ENCODE results near the gene GOPC.

Gene GOPC

GRCh38 chr6:117595099-117595923 lies 7.0 kb downstream of the GOPC start:
- DNase-seq, result no peak

GRCh38 chr6:117592983-117593759 lies 9.1 kb downstream of the GOPC start:
- no peak for DNase-seq

GRCh38 chr6:117591405-117591804 lies 10.9 kb downstream of the GOPC start:
- no peak for DNase-seq

- DNase-seq, result no peak
These were observed 11.9 kb downstream of the GOPC start for GRCh38 chr6:117590447-117590846.

- no peak for DNase-seq
These were observed 16.7 kb downstream of the GOPC start for GRCh38 chr6:117585647-117586046.

DNA sequence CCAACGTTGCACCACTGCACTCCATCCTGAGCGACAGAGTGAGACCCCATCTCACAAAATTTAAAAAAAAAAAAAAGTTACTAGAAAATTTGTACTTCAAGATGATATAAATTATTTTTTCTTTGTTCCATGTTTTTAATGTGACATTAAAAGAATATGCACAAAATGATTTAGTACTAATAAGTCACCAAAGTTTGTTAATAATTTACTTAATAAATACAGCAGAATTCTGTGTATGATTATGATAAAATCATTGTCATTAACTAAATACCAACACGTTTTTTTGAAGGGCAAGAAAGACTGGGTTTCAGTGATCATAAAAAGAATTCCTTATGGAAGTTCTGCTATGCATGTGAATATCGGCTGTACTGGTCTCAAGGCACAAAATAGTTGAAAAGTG lies 28.1 kb downstream of the GOPC start:
- DNase-seq, result no peak

GRCh38 chr6:117573006-117573680 lies 29.2 kb downstream of the GOPC start:
- no peak for DNase-seq

DNA sequence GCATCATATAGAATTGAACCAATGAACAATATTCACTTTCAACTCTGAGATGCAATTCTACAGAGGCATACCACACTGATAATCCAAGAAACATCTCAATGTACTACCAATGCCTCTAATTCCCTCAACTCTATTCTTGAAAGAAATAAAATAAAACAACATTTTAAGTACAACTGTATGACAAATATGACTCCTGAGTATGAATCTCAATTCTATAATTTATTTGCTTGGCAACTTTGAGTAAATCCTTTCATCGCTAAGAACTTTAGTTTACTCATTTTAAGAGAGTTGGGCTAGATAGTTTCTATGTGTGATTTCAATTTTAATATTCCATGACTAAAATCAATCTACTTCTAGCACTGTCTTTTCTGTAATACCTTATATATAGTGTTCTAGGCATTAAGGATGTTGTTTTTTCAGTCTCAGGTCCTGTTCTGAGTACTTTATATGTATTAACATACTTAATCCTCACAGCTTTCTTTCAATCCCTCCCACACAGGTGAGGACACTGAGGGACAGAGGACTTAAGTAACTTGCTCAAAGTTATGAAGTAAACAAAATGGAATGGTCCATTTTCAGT lies 33.4 kb downstream of the GOPC start:
- no peak for DNase-seq

DNA sequence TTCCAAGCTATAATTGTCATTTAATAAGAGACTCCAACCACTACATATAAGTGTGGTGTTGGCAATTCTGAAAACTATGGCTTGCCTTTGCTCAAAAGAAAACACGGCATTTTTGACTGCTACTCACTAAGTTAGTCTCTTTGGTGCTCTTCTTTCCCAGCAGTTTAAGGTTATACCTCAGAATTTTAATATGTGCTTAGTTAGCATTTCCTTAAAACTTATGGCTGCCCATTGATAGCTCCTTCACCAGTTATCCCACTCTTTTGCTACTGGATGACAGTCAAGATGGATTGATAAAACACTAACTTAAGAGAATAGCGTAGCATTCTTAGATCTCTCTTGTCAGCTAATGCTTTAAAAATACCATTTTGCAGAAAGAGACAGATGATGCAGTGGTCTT lies 34.1 kb downstream of the GOPC start:
- no peak for DNase-seq

- no peak for DNase-seq
These were observed 37.6 kb downstream of the GOPC start for GRCh38 chr6:117564681-117565080.

GRCh38 chr6:117561128-117561527 lies 41.2 kb downstream of the GOPC start:
- no peak for DNase-seq

DNA sequence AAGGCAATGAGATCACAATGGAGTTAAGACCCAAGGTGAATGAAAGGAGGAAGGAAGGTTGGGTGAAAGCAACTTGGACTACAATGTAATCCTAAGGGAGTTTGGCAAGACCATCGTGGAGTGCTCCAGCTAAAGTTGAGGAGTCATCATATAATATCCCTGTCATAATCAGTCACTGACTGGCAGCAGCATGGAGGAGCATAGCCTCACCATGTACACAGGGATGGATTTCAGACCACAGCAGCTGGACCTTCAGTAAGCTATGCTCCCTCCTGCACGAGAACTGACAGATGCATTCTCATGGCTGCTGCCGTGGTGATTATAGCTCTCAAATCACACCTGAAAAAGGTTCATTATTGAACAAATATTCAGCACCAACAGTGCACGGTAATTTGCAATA lies 43.0 kb downstream of the GOPC start:
- no peak for DNase-seq

DNA sequence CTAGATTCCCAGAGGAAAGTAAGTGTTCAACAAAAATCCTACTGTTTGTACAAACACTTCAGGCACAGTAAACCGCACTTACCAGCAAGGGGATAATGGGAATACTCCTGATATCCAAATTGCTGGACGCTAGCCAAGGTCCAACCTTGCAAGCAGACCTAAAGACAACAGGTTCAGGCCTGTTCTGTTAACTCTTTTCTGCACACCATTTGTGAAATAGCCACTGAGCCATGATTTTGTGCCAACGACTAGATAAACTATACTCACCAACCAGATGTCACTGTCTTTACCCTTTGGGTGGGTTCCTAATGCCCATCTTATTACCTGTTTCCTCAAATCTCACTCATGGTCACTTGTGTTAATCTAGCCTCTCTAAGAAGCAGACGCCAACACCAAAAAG lies 43.5 kb downstream of the GOPC start:
- no peak for DNase-seq

- no peak for DNase-seq
These were observed 44.4 kb downstream of the GOPC start for GRCh38 chr6:117557951-117558350.

DNA sequence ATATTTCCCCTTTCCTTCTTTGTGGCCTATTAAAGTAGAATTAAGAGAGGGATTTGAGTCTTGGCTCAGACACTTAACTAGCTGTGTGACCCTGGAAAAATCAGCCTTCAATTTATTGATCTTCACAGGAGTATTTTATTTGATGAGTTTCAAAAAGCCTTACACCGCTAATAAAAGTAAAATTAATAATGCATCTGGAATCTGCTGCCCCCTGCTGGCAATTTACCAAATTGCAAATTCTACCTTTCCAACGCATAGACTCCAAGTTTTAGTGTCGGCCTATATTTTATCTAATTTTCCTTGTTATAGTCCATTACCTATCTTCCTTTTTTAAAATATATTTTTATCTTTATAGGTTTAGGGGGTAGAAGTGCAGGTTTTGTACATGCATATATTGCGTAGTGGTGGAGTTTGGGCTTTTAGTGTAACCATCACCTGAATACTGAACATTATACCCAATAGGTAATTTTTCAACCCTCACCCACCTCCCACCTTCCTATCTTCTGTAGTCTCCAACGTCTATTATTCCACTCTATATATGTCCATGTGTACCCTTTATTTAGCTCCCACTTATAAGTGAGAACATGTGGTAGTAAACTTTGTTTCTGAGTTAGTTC lies 46.3 kb downstream of the GOPC start:
- DNase-seq, result peak; percentile 65 to 66

DNA sequence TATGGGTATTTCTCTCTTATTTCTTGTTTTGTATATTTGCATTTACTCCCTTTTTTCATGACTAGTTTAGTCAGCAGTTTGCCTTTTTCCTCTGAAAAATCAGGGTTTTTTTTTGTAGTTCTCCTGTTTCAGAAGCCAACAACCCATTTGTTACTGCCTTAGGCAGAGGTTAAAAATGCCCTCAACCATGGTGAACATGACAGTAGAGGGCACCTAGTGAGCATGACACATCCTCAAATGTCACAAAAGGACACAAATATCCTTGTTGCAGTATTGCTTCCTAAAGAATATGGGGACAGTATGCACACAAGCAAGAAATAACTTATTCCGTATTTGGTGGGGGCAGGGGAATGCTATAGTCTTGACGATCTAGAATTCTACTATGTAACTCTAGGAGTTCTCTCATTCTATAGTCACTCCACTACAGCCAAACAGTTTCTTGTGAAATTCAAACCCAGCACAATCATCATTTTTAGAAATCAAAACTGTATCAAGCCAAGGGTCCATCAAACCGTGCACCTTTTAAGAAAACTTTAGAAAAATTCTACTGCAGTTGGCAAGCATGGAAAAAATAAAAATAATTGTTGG lies 47.0 kb downstream of the GOPC start:
- no peak for DNase-seq

GRCh38 chr6:117553142-117553541 lies 49.2 kb downstream of the GOPC start:
- no peak for DNase-seq

GRCh38 chr6:117552618-117553017 lies 49.7 kb downstream of the GOPC start:
- DNase-seq, result no peak

DNA sequence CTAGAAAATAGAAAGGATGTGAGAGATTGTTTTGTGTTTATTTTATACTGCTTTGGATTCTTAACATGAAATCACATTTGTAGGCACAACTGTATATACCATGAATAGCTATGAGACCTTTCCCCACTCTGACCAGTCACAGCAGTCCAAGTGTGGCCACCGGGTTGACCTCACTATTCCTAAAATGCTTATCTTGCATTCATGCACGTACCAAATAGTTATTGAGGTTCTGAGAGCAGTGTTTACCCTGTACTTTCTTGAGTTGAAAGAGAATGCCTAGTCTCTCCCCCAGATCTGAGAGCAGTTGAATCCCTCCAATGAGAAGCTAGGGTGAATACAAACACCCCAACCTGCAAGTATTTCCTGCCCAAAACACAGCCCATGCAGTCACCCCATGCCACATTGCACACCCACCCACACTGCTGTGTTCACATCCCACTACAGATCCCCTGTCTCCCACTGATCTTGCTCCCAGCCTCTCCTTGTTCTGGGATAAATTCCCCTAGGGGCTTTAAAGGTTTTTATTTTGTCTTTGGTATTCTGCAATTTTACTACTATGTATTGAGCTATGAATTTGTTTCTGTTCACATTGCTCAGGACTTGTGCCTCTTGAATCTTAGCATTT lies 51.6 kb downstream of the GOPC start:
- no peak for DNase-seq

GRCh38 chr6:117550078-117550600 lies 52.2 kb downstream of the GOPC start:
- no peak for DNase-seq

- no peak for DNase-seq
These were observed 52.7 kb downstream of the GOPC start for GRCh38 chr6:117549611-117550010.

DNA sequence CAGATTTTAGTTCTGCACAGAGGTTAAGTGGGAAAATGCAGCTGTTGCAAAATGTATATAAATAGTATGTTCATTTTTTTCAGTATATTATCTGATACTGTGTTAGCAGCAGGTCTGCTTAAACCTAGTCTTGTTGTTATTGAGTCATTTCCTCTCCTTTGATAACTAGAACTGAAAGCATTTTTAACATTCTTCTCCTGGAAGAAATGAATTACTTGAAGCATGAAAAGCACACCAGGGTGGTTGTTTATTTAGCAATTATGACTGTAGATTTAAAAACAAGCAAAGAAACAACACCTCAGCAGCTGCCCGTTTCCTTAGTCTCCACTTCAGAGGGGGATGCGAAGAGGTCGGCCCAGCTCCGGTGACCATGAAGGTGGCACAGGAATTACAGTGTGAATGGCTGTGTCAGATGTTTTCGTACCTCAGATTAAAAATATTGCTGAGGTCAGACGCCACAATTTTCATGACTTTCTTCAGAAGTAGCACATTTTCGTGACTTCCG lies 53.5 kb downstream of the GOPC start:
- DNase-seq, result no peak
